Spleen (tissue), 7 donors: ENCODE results near the gene PACSIN2.

Experiments used
- POLR2A ChIP-seq, 3 donors: fragments of 450-650 bp; IDR thresholded peaks; one replicate each; pipeline ENCODE4 v1.5.1; 2017; ENCODE audit warnings: antibody characterized with exemption in 3 of 3, mild to moderate bottlenecking in 1 of 3
- POLR2AphosphoS5 ChIP-seq, 3 donors: sonication (generic); formaldehyde crosslinking; IDR thresholded peaks; one replicate each; pipeline ENCODE4 v1.5.1; 2017; ENCODE audit warnings: antibody characterized with exemption in 3 of 3
- TF ChIP-seq, protein P1 (sequence below), 11 experiments: fragments of 200-600 bp in 7 of 11; fragments of 450-650 bp in 4 of 11; sonication (generic) in 4 of 11; IDR thresholded peaks in 8 of 11; conservative IDR thresholded peaks in 3 of 11; 1 replicate in 7 of 11; 2 replicates in 4 of 11; pipeline versions ENCODE4 v1.4.0 to v1.8.0; 2016 to 2021; ENCODE audit warnings: antibody characterized with exemption in 11 of 11, inconsistent platforms in 4 of 11, mild to moderate bottlenecking in 1 of 11
- donor health status: DM: no; HTN: no; CAD: no; lungs with moderate emphysema.
- donor health status: DM: no; HTN: no; CAD: no.
- donor health status: DM: no; HTN: no; CAD: no.

DNA sequence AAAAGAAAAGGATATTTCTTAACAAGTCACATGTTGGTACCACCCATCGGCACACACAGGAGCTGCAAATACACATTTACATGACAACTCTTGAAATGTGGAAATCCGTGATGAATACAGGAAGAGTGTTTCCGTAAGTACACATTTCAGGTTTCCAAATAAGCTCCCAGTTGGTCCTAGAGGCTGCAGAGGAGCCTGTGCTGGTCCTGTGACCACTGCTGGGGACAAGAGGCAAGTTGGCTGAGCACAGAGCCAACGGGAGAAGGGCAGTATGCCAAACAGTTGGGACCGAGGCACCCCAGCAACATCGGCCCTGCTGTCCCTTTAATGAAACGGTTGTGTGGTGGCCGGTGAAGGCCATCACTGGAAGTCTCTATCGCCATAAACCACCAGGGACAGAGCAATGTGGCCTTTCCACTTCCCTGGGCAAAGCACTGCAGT is 119.4 kb downstream of the PACSIN2 start:
- TF ChIP-seq, protein P1, sequence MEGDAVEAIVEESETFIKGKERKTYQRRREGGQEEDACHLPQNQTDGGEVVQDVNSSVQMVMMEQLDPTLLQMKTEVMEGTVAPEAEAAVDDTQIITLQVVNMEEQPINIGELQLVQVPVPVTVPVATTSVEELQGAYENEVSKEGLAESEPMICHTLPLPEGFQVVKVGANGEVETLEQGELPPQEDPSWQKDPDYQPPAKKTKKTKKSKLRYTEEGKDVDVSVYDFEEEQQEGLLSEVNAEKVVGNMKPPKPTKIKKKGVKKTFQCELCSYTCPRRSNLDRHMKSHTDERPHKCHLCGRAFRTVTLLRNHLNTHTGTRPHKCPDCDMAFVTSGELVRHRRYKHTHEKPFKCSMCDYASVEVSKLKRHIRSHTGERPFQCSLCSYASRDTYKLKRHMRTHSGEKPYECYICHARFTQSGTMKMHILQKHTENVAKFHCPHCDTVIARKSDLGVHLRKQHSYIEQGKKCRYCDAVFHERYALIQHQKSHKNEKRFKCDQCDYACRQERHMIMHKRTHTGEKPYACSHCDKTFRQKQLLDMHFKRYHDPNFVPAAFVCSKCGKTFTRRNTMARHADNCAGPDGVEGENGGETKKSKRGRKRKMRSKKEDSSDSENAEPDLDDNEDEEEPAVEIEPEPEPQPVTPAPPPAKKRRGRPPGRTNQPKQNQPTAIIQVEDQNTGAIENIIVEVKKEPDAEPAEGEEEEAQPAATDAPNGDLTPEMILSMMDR (IDR thresholded peaks at IDR 0.05 in 8 of 11, conservative IDR thresholded peaks at IDR 0.05 in 3 of 11): peak in 2 of 11 experiments; percentile 7 to 10
- peak in 2 of 3 donors; percentile 14 to 40 for TF ChIP-seq POLR2AphosphoS5 (IDR thresholded peaks at IDR 0.05)
- no peak for TF ChIP-seq POLR2A (IDR thresholded peaks at IDR 0.05)
